Naive thymus-derived CD4-positive, alpha-beta T cell (primary cell): ENCODE results near the gene TFPI. TPM values are rescaled to one million over a fixed set of nuclear protein-coding genes. Genes with fewer than 3 reads are reported as not detected.

Experiments used
- ATAC-seq: fragments of 150-1000 bp; cut with Tn5 transposase; 2 replicates; pipeline ENCODE4 v1.10.0; 2021; ENCODE audit warnings: mild to moderate bottlenecking, moderate library complexity
- CTCF ChIA-PET: fragments of 350-600 bp; sonication (Branson Sonifier 250); formaldehyde crosslinking; loops from one replicate; lab custom pipeline; 2021; ENCODE audit warnings: antibody characterized with exemption; lab: Charles Lee
- POLR2A ChIA-PET: fragments of 350-600 bp; sonication (Branson Sonifier 250); formaldehyde crosslinking; loops from one replicate; lab custom pipeline; 2021; ENCODE audit warnings: antibody characterized with exemption, inconsistent platforms; lab: Charles Lee
- DNase-seq, 9 donors: peaks; one replicate each; pipeline versions ENCODE4 v3.0.0 to v3.0.0-alpha.2; 2020 to 2022; ENCODE audit warnings: mixed read lengths in 1 of 9
- H3K27ac ChIP-seq: one replicate; pipeline ENCODE4 v1.7.0; 2013; ENCODE audit warnings: mild to moderate bottlenecking, low read depth, low read length, moderate library complexity
- H3K27me3 ChIP-seq, 2 donors: one replicate each; pipeline ENCODE4 v1.7.0; 2013; ENCODE audit warnings: low read length in 2 of 2, mild to moderate bottlenecking in 2 of 2, moderate library complexity in 2 of 2; ENCODE audit not compliant: control insufficient read depth in 2 of 2, insufficient read depth in 2 of 2
- H3K36me3 ChIP-seq, 3 experiments: 1 replicate in 2 of 3; 2 replicates in 1 of 3; pipeline ENCODE4 v1.7.0; 2013; ENCODE audit warnings: low read length in 3 of 3, mild to moderate bottlenecking in 3 of 3, moderate library complexity in 1 of 3; ENCODE audit not compliant: insufficient read depth in 3 of 3, control insufficient read depth in 2 of 3
- H3K4me1 ChIP-seq, 2 donors: one replicate each; pipeline ENCODE4 v1.7.0; 2013; ENCODE audit warnings: low read length in 2 of 2, mild to moderate bottlenecking in 2 of 2, moderate library complexity in 1 of 2; ENCODE audit not compliant: control insufficient read depth in 2 of 2, insufficient read depth in 2 of 2
- H3K4me3 ChIP-seq: 2 replicates; pipeline ENCODE4 v1.7.0; 2013; ENCODE audit warnings: mild to moderate bottlenecking, low read length
- H3K9me3 ChIP-seq, 3 experiments: 1 replicate in 2 of 3; 2 replicates in 1 of 3; pipeline ENCODE4 v1.7.0; 2013; ENCODE audit warnings: low read length in 3 of 3; ENCODE audit not compliant: control insufficient read depth in 2 of 3
- H3K27ac Mint-ChIP-seq, 9 donors: one replicate each; pipeline ENCODE4 v1.8.0; 2020 to 2022; ENCODE audit warnings: mixed read lengths in 9 of 9, mild to moderate bottlenecking in 8 of 9, moderate library complexity in 5 of 9, inconsistent platforms in 2 of 9
- H3K27me3 Mint-ChIP-seq, 5 donors: one replicate each; pipeline ENCODE4 v1.8.0; 2021 to 2022; ENCODE audit warnings: mixed read lengths in 5 of 5, mild to moderate bottlenecking in 1 of 5
- H3K36me3 Mint-ChIP-seq, 5 donors: one replicate each; pipeline ENCODE4 v1.8.0; 2020 to 2022; ENCODE audit warnings: mixed read lengths in 5 of 5, mild to moderate bottlenecking in 3 of 5, inconsistent platforms in 1 of 5
- H3K4me1 Mint-ChIP-seq, 7 donors: one replicate each; pipeline ENCODE4 v1.8.0; 2020 to 2022; ENCODE audit warnings: mixed read lengths in 7 of 7, mild to moderate bottlenecking in 3 of 7, inconsistent platforms in 1 of 7
- H3K4me3 Mint-ChIP-seq, 10 donors: one replicate each; pipeline ENCODE4 v1.8.0; 2020 to 2022; ENCODE audit warnings: mild to moderate bottlenecking in 10 of 10, mixed read lengths in 10 of 10, moderate library complexity in 6 of 10, inconsistent platforms in 2 of 10
- H3K9me3 Mint-ChIP-seq, 11 donors: one replicate each; pipeline ENCODE4 v1.8.0; 2020 to 2022; ENCODE audit warnings: mixed read lengths in 11 of 11, mild to moderate bottlenecking in 4 of 11, inconsistent platforms in 1 of 11, moderate library complexity in 1 of 11
- intact Hi-C, 2 donors: fragments of 100-400 bp; cut with micrococcal nuclease; formaldehyde crosslinking; loops; one replicate each; pipeline ENCODE4 v1.15.1; 2023
- polyA plus RNA-seq, 2 donors: library from polyadenylated mRNA; unstranded; fragments of 300-500 nt; fragmentation: Illumina TruSeq; gene quantifications; one replicate each; pipeline ENCODE4 v1.2.3, GENCODE V29; 2021
- total RNA-seq, 6 experiments: library from RNA in 5 of 6; stranded (reverse) in 5 of 6; gene quantifications; 1 replicate in 5 of 6; 2 replicates in 1 of 6; pipeline ENCODE4 v1.2.3 and lab custom pipeline; 2021 to 2026

Gene TFPI
- total and polyA plus RNA-seq, 7 experiments from 2014 or later = 0.15 to 1.2 (median 0.56) TPM; not detected in 4

DNA sequence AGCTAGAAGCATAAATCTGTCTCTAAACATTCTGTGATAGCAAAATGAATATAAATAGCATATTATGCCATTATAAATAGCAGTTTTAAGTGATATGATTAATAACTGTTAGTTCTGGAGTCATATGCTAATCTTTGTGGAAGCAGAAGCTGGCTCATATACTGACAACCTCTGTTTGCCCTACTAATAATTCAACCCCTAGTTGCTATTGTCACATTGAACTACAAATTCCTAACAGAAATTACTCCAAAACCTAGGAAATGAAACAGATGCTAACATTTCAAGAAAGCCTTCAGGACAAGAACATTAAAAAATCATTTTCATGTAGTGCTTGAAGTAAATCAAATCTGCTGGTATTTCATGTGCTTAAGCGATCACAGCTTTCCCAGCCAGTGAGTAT lies 134.4 kb downstream of the TFPI start:
- POLR2A ChIA-PET = no interaction called here
- CTCF ChIA-PET = no interaction called here
- no peak overlapping the region for H3K27ac Mint-ChIP-seq
- no peaks in the 10 kb centered on the region for H3K36me3 Mint-ChIP-seq
- no peaks in the 10 kb centered on the region for H3K27me3 Mint-ChIP-seq
- DNase-seq (no peak), ATAC-seq (no peak)
- peaks cover 0 to 1% (median 0%) of the 10 kb centered on the region in 7 donors for H3K4me1 Mint-ChIP-seq
- H3K9me3 Mint-ChIP-seq = no peaks in the 10 kb centered on the region
- H3K4me3 Mint-ChIP-seq = no peak overlapping the region
- Histone ChIP-seq H3K27ac (no peak overlapping the region), H3K9me3 (no peaks in the 10 kb centered on the region), H3K4me1 (no peaks in the 10 kb centered on the region), H3K27me3 (no peaks in the 10 kb centered on the region), H3K36me3 (no peaks in the 10 kb centered on the region), H3K4me3 (no peak overlapping the region)
- intact Hi-C loops = no loop called here

DNA sequence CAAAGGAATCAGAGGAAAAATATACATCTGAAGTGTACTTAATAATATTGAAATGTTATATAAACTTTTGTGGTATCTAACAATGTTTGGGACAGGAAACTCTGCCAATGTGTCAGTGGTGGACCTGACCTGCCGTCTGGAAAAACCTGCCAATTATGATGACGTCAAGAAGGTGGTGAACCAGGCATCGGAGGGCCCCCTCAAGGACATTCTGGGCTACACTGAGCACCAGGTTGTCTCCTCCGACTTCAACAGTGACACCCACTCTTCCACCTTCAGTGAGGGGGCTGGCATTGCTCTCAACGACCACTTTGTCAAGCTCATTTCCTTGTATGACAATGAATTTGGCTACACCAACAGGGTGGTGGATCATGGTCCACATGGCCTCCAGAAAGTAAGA lies 138.8 kb downstream of the TFPI start:
- Histone ChIP-seq H3K9me3 (no peaks in the 10 kb centered on the region), H3K4me3 (no peak overlapping the region), H3K36me3 (no peaks in the 10 kb centered on the region), H3K4me1 (no peaks in the 10 kb centered on the region), H3K27ac (no peak overlapping the region), H3K27me3 (no peaks in the 10 kb centered on the region)
- Mint-ChIP-seq H3K27ac (no peak overlapping the region), H3K27me3 (no peaks in the 10 kb centered on the region), H3K36me3 (no peaks in the 10 kb centered on the region), H3K9me3 (peaks cover 0 to 2% (median 0%) of the 10 kb centered on the region in 11 donors), H3K4me3 (no peak overlapping the region), H3K4me1 (no peaks in the 10 kb centered on the region)
- ChIA-PET POLR2A (no interaction called here), CTCF (no interaction called here)
- no peak for DNase-seq
- intact Hi-C loops = no loop called here
- no peak for ATAC-seq

Other genes with a start within 250 kb of the TFPI start
- gene CALCRL, start 106.2 kb downstream of the TFPI start, total RNA-seq = 1 to 10 TPM in 2 of 5 experiments, under 1 TPM in 3; 0.07 to 3.5 (median 0.98) TPM
- gene CALCRL, start 106.2 kb downstream of the TFPI start, polyA plus RNA-seq = 1 to 10 TPM; 1.5 to 2.6 TPM